Iris pigment epithelial cell (primary cell): ENCODE data around the gene TNS4.
"Not testable (repeated sequence)": the region's sequence is repeated elsewhere in the genome, so short reads cannot be mapped to it uniquely, and the experiment has no call there.

Source experiments
- DNase-seq: peaks from one replicate; pipeline ENCODE4 v3.0.0-alpha.2; 2011; ENCODE audit warnings: low read depth

The TNS4 gene

GRCh38 chr17:40501499-40501911 lies at the start of gene TNS4:
Gene TNS4, minus strand, starts transcription at chr17:40501623. Its CDS starts 5,198 bp downstream, at chr17:40496425.
- DNase-seq, result no peak

- DNase-seq, result peak; percentile 72
Measured at GRCh38 chr17:40550608-40551007, 49.2 kb upstream of the TNS4 start.

- peak; percentile 98 for DNase-seq
Measured at GRCh38 chr17:40548982-40549685, 47.7 kb upstream of the TNS4 start.

- DNase-seq, result no peak
Measured at GRCh38 chr17:40548491-40548981, 47.1 kb upstream of the TNS4 start.

GRCh38 chr17:40547785-40548478 lies 46.5 kb upstream of the TNS4 start:
- no peak for DNase-seq

- DNase-seq, result no peak
Measured at GRCh38 chr17:40547079-40547784, 45.8 kb upstream of the TNS4 start.

- DNase-seq, result not testable (repeated sequence)
Measured at GRCh38 chr17:40546497-40546896, 45.1 kb upstream of the TNS4 start.

GRCh38 chr17:40545660-40546059 lies 44.2 kb upstream of the TNS4 start:
- DNase-seq, result no peak

- peak; percentile 98 for DNase-seq
Measured at GRCh38 chr17:40542558-40543411, 41.4 kb upstream of the TNS4 start.

- DNase-seq, result no peak
Measured at GRCh38 chr17:40541873-40542557, 40.6 kb upstream of the TNS4 start.

GRCh38 chr17:40541060-40541872 lies 39.8 kb upstream of the TNS4 start:
- no peak for DNase-seq

- no peak for DNase-seq
Measured at GRCh38 chr17:40540448-40540847, 39.0 kb upstream of the TNS4 start.

- no peak for DNase-seq
Measured at GRCh38 chr17:40539711-40540411, 38.4 kb upstream of the TNS4 start.

GRCh38 chr17:40538936-40539705 lies 37.7 kb upstream of the TNS4 start:
- no peak for DNase-seq

- no peak for DNase-seq
Measured at GRCh38 chr17:40538019-40538935, 36.9 kb upstream of the TNS4 start.

- no peak for DNase-seq
Measured at GRCh38 chr17:40536295-40537171, 35.1 kb upstream of the TNS4 start.

- no peak for DNase-seq
Measured at GRCh38 chr17:40535924-40536294, 34.5 kb upstream of the TNS4 start.
